Anterior cingulate cortex (tissue), 58 donors: ENCODE results near the gene ZNF132.
"Not testable (repeated sequence)": the region's sequence is repeated elsewhere in the genome, so short reads cannot be mapped to it uniquely, and the experiment has no call there.

Experiments used
- DNase-seq, 58 donors: peaks; one replicate each; lab custom pipeline; 2025; lab: John Stamatoyannopoulos, UW

Gene ZNF132

GRCh38 chr19:58469241-58470013 lies 29.5 kb upstream of the ZNF132 start:
- no peak for DNase-seq

- DNase-seq = no peak
Measured at GRCh38 chr19:58468216-58468839, 28.4 kb upstream of the ZNF132 start.

DNA sequence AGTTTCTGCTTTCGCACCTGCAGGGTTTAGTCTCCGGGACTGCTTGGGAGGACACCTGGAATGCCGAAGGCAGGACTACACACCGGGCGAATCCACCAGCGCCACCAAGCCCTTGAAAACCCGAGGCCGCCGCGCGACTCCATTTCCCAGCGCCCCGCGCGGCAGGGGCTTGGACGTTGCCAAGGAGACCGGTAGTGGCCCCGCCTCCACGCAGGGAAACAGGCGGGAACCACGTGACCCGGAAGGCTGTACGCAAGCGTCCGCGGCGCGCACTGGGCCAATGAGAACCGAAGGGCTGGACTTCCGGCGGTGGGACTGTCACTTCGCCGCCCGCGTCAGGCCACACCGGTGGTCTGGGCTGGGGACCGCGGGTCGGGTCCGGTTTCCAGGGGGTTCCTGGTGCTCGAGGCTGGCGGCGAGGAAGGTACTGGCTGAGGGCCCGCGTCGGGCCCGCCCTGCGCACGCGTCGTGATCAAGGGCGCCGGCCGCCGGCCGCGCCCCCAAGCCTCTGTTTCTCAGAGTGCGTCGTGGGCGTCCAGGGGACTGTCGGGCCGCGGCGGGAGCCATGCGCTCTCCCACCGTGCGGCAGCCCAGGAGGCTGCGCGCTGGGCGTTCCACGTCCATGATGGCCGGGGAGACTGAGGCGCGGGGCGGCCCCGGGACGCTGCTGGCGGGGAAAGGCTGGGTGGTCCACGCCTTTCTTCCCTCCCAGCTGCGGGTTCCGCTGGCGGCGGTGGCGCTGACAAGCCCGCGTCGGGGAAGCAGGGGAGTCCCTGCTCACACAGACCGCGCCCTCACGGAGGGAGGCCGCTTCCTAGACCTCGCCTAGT lies 27.0 kb upstream of the ZNF132 start, which contains the start of gene ZNF324:
ZNF324 (plus strand) TSS at position 321 of the 830 bp plus-strand sequence. CDS start 2,106 bp downstream, outside the sequence.
- peak; percentile 84 to 99 (median 97) for DNase-seq

DNA sequence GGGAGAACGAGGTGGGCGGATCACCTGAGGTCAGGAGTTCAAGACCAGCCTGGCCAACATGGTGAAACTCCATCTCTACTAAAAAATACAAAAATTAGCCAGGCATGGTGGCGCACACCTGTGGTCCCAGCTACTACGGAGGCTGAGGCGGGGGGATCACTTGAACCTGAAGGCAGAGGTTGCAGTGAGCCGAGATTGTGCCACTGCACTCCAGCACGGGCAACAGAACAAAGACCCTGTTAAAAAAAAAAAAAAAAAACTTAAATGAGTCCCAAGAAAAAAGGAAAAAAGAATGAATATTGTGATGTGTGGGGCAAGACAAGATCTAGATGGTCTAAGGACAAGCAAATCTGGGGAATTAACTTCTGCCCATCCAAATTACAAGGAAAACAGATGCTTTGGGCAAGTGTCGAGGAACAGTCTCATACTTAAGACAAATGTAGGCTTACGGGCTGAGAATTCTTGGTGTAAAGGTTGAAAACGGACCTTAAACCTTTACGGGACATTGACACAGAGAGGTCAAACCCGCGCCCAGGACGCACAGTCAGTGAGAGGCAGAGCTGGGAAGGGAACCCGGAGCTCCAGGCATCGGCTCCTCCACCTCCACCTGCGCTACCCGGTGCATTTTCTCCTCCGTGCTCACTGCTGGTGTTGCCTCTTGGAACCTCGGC lies 26.3 kb upstream of the ZNF132 start:
- DNase-seq = no peak

DNA sequence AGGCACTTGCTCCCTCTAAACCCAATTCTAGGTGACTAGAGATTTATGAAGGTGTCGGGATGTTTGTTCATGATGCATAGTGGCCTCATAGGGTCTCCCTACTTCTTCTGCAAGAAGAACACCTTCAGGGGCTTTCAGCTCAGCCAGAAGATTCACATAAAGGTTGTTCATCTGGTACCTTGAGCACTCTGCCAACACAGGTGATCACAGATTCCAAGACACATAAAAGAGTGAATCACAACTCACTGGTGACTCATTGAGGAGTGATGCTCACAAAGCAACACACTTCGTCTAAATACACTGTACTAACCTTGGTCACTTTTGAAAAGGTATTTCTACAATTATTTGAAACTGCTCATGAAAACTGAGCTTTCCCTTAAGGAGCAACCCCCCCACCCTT lies 20.1 kb upstream of the ZNF132 start:
- DNase-seq = no peak

GRCh38 chr19:58456111-58456510 lies 16.2 kb upstream of the ZNF132 start:
- DNase-seq = no peak

- no peak for DNase-seq
Measured at GRCh38 chr19:58455306-58455705, 15.4 kb upstream of the ZNF132 start.

- no peak for DNase-seq
Measured at GRCh38 chr19:58453743-58454142, 13.8 kb upstream of the ZNF132 start.

GRCh38 chr19:58451358-58452101 lies 11.6 kb upstream of the ZNF132 start, which contains the start of gene ZNF324B:
Gene ZNF324B, plus strand, starts transcription at chr19:58451622. Its CDS starts 2,080 bp downstream, at chr19:58453702.
- DNase-seq = peak; percentile 63 to 98 (median 96)

DNA sequence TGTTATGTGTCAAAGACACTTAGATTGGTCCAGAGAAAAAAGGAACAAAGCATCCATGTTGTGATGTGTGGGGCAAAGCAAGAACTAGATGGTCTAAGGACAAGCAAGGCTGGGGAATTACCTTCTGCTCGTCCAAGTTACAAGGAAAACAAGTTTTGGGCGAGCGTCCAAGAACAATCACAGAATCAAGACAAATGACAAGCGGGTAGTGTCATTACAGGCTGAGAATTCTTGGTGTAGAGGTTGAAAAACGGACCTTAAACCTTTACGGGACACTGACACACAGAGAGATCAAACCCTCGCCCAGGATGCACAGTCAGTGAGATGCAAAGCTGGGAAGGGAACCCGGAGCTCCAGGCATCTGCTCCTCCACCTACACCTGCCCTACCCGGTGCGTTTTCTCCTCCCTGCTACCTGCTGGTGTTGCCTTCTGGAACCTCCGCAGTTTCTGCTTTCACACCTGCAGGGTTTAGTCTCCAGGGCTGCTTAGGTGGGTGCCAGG lies 11.0 kb upstream of the ZNF132 start:
- no peak for DNase-seq

GRCh38 chr19:58449980-58450379 lies 10.0 kb upstream of the ZNF132 start:
- DNase-seq = not testable (repeated sequence)

DNA sequence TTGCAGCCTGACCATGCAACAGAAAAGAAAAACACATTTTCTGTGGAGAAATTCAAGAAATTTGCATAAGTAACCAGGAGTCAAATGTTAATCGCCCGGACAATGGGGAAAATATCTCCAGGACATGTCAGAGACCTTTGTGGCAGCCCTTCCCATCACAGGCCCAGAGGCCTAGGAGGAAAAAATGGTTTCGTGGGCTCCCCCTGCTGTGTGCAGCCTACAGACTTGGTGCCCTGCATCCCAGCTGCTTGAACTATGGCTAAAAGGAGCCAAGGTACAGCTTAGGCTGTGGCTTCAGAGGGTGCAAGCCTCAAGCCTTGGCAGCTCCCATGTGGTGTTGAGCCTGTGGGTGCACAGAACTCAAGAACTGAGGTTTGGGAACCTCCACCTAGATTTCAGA lies 8.9 kb upstream of the ZNF132 start:
- not testable (repeated sequence) for DNase-seq

DNA sequence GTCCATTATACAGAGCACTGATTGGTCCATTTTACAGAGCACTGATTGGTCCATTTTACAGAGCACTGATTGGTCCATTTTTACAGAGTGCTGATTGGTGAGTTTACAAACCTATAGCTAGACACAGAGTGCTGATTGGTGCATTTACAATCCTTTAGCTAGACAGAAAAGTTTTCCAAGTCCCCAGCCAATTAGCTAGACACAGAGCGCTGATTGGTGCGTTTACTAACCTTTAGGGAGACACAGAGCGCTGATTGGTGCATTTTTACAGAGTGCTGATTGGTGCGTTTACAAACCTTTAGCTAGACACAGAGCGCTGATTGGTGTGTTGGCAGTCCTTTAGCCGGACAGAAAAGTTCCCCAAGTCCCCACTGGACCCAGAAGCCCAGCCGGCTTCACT lies 3.0 kb upstream of the ZNF132 start:
- not testable (repeated sequence) for DNase-seq

DNA sequence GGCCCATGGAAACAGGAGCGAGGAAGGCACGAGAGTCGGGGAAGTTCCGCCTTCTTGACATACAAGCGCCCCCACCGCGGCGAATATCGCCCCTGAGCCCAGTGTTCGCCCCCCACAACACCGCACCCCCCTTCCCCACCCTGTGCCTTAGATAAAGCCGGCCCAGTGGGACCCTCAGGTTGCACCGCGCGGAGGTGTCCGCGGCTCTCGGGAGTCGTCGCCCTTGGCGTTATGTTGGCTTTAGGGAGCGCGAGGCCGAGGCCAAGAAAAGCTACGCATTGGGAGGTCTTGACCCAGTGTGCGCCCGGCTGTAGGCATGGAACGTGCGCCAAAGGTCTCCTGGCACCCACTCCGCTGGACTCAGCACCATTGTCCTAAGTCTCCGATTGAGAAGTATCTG lies 603 bp upstream of the ZNF132 start:
- DNase-seq = peak in 2 of 58 donors; percentile 22 to 36

- no peak for DNase-seq
Measured at GRCh38 chr19:58434217-58434616, 5.7 kb downstream of the ZNF132 start.

DNA sequence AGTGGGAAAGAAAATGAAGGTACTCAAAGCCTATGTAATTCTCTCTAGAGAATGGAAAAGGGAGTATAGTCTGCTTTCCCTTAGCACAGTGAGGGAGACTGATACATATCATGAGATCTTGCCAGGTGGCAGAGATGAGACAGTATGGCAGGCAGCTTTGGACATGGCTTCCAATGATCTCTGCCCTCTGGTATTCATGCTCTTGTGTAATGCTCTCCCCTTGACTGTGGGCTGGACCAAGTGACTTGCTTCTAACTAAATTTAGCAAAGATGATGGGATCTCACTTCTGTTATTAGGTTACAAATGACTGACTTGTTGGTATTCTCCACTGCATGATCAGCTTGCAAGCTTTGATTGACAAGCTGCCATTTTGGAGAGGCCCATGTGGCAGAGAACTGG lies 10.2 kb downstream of the ZNF132 start:
- DNase-seq = no peak

DNA sequence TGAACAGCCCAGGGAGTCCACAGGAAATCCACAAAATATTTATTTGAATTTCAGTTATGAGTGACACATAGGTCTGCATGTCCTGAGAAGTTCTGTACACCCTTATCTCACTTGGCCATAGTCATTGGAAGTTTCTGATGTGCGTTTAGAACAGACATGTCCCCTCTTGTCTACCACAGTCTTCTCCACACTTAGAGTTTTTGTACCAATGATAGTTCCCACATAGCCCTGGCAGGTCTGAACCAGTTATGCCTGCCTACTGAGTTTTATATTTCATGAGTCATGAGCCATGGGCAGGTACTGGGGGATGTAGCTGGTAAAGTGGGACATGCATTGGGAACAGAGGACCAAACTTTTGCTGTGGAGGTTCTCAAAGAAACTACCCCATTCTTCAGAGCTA lies 11.3 kb downstream of the ZNF132 start:
- DNase-seq = no peak

DNA sequence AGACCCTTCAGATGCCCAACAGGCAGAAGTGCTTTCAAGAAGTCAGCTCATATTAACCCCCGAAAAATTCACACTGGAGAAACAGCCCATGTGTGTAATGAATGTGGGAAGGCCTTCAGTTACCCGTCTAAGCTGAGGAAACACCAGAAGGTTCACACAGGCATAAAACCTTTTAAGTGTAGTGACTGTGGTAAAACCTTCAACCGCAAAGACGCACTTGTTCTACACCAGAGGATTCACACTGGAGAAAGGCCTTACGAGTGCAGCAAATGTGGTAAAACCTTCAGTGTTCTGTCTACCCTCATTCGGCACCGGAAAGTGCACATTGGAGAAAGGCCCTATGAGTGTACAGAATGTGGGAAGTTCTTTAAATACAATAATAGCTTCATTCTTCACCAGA lies 22.9 kb downstream of the ZNF132 start:
- no peak for DNase-seq

GRCh38 chr19:58416604-58417003 lies 23.3 kb downstream of the ZNF132 start:
- DNase-seq = no peak
